Myocyte (in vitro differentiated cells): ENCODE results near the gene TMCC1. TPM values are rescaled to one million over a fixed set of nuclear protein-coding genes. Genes with fewer than 3 reads are reported as not detected.
A peak's percentile ranks its signal among the peaks of the same experiment; 100 is the strongest.
"Not testable (repeated sequence)": the region's sequence is repeated elsewhere in the genome, so short reads cannot be mapped to it uniquely, and the experiment has no call there.

Experiments
- DNase-seq: peaks from one replicate; pipeline ENCODE4 v3.0.0-alpha.2; 2012; ENCODE audit warnings: low read depth
- total RNA-seq: library from RNA; depleted of rRNA; stranded (reverse); fragments of >200 nt; gene quantifications from 2 replicates; pipeline ENCODE4 v1.2.3, GENCODE V29; 2014

Gene TMCC1
- total RNA-seq, 1 donor from 2014 or later: 20.8 TPM

DNA sequence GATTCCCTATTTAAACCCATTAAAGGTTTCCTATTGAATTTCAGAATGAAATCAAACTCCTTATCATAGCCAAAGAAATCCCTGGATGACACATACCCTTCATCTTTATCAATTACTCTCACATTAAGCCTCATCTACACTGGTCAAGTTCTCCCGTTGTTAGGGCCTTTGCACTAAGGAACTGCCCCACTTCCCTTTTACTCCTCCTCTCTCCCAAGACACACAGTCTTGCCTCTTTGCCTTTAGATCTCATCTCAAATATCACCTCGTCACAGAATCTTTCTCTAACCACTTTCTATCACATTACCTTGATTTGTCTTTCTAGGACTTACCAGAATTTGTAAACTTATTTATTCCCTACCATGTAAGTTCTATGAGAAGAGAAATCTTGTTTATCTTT lies 117.6 kb downstream of the TMCC1 start:
- DNase-seq: no peak

DNA sequence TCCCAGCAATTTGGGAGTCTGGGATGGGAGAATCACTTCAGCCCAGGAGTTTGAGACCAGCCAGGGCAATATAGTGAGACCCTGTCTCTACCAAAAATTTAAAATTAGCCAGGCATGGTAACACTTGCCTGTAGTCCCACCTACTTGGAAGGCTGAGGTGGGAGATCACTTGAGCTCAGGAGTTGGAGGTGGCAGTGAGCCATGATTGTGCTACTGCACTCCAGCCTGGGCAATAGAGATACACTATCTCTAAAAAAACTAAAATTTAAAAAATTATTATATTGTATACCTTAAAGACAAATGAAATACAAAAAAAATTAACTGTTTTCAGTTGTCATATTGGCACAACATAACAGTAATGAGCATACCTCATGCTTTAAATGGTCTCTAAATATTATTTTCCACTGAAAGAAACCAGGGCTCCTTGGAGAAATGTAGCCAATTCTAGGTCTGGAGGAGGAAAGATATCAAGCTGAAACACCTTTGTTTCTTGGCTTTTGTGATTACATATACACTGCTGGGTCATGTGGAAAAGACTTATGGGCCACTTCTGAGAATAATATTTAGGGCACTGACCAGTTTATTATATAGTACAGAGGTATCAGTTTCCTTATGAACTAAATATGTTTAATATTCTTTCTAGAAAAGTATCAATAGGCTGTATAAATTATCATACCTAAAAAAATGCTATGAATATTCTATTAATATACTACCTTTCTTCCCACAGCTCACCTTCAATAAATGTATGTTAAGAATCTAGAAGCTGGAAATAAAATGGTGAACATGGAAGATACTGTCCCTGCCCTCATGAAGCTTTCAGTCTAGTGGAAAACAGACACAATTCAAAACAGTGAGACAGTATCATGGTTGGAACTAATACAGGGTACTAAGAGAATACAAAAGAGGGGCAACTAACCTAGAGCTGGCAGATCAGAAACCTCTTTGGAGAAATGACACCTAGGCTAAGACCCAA lies 119.5 kb downstream of the TMCC1 start:
- no peak for DNase-seq

DNA sequence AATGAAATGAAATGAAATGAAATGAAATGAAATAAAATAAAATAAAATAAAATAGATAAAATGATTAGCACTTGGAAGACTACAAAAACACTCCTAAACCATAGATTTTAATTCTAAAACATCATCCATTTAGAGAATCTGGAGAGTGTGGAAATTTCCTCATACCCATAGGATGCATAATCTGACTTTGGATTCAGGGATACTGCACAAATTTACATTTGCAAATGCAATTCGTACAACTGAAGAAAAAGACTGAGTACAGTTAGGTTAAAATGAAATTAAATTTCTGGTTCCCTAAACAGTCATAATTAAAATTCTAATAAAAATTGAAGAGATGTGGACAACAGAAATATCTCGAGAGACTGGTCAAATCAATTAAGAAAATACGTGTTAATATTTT lies 122.9 kb downstream of the TMCC1 start:
- DNase-seq: no peak

DNA sequence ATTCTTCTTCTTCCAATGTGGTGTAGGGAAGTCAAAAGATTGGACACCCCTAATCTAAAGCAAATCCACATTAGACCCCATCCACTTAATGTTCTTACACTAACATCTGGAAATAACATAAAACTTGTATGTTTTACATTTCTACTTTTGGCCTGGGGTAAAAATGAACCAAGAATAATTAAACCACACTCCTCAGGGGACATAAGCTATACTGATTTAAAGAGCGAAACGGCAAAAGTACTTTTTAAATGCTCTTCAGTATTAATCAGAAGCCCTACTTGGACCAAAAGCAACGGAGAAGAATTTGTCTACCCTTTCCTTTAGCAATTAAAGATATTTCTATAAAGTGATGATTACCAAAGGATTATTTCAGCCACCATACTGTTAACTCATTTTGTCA lies 123.9 kb downstream of the TMCC1 start:
- no peak for DNase-seq

DNA sequence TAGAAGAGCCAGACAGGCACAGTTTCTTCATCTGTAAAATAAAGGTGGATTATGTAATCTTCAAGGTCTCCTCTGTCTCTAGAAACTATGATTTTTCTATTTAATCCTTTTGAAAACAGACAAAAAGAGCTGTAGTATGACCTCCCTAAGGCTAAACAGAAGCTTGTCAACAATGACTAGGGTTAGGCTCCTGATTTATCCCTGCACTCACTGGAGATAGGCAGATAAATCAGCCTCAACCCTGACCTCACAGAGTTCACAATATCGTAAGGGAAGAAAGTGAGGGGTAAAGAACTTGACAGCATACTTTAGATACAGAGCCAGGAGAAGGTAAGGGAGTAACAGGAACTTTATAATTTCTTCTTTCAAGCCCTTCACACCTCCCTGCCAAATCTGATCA lies 124.8 kb downstream of the TMCC1 start:
- DNase-seq: no peak

DNA sequence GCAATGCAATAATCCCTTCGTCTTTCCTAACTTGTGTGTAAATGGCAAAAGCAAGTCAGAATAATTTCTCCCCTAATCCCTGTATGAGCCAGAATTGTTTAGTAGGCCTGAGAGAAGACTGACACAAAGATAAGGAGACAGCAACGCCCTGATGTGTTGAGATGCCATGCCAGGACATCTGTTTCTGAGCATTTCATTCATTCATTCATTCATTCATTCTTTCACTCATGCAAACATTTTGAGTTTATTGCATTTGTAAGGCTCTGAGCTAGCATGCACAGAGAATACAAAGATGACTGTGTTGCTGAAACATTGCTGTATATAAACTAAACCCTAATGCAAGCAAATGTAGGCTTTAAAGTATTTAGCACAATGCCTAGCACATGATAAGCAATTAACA lies 127.4 kb downstream of the TMCC1 start:
- no peak for DNase-seq

DNA sequence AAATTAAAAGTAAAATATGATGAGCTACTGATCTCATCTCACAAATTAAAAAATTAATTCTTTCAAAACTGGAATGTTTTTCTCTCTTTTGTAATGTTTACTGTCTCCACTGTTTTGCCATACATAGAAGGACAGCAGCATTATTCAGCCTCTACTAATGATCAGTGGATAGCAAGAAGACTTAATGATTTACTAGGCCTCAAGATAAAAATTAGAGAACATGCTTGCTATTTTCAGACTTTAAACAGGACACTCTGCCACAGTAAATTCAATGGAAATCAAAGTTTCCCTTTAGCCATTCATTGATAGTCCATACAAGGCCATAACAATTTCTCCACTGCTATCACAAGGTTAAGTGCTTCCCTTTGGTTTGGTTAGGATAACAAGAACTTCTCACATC lies 129.4 kb downstream of the TMCC1 start:
- no peak for DNase-seq

DNA sequence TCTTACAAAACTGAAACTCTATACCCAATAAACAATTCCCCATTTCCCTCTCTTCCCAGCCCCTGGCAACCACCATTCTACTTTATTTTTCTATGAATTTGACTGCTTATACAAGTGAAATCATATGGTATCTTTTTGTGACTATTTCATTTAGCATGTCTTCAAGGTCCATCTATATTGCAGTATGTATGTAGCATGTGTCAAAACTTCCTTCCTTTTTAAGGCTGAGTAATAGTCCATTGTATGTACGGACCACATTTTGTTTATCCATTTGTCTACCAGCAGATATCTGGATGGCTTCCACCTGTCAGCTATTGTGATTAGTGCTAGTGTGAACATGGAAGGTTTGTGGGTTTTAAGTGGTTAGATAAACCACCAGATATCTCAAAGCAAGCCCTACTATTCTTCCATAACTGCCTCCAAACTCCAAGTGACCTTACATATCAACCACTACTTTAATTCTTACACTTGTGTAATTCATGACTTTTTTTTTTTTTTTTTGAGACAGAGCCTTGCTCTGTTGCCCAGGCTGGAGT lies 134.7 kb downstream of the TMCC1 start:
- peak; percentile 59 for DNase-seq

DNA sequence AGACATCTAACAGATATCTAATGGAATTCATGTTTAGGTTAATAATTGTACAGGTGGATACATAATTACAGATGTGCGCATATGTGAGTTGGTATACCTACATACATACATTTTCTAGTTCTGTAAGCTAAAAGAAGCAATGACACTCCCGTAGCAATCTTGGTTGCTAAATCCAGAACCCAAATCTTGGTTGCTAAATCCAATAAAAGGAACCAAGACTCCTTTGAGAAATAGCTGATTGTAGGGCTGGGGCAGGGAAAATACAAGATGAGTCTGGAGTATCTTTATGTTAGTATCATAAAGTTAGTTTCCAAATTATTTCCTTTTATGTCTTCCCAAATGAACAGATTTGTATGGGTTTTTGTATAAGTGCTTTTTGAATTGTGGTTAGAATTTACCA lies 135.2 kb downstream of the TMCC1 start:
- no peak for DNase-seq

DNA sequence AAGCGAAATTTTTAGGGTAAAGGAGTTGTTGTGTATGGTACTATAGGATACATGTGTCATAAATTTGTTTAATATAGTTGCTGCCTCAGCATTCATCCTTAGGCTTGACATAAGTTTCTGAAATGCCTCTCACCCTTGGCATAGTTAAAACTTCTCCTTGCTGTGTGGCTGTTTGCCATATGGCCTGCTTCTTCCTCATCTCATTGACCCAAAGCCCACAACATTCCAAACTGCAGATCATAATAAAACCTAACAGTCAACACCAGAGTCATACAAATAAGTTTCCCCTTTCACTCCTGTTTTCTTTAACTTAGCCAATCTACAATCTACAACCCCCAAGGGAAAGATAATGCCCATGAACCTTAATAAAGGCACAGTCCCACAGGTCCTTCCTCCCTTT lies 136.6 kb downstream of the TMCC1 start:
- peak; percentile 21 for DNase-seq

DNA sequence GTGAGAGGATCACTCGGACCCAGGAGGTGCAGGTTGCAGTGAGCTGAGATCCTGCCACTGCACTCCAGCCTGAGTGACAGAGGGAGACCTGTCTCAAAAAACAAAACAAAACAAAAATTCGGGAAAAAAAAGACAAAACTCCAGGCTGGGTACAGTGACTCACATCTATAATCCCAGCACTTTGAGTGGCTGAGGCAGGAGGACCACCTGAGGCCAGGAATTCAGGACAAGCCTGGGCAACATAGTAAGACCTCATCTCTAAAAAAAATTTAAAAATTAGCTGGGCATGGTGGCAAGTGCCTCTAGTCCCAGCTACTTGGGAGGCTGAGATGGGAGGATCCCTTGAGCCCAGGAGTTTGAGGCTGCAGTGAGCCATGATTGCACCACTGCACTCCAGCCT lies 142.4 kb downstream of the TMCC1 start:
- not testable (repeated sequence) for DNase-seq

DNA sequence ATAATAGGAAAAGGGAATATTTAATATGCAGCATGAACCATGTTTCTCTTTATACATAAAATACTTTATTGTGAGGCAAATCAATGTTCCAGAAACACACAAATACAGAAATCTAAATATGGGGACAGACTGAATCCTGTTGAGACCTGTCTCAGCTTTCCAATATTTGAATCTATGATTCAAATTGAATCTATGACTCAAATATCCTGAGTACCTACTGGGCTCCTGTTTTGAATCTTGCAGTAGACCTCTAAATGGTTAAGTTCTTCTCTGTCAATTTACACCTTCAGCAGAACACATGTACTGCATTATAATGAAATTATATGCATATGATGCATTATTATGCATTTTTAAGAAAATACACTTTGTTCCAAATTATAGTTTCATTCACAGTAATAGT lies 143.8 kb downstream of the TMCC1 start:
- DNase-seq: no peak

DNA sequence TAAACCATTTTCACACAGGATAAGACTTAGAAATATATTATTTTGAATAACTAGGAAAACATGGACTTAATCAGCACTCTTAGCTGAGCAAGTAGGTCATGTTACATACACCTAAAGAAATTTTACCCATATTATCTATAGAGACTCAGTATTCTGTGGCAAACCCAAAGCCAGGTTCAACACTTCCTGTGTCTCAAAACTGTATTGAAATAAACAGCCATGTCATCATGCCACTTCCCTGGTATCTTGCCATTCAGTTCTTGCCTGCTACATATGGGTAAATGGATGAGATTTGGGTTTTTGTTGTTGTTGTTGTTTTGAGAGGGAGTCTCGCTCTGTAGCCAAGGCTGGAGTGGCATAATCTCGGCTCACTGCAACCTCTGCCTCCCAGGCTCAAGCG lies 145.5 kb downstream of the TMCC1 start:
- DNase-seq: no peak

DNA sequence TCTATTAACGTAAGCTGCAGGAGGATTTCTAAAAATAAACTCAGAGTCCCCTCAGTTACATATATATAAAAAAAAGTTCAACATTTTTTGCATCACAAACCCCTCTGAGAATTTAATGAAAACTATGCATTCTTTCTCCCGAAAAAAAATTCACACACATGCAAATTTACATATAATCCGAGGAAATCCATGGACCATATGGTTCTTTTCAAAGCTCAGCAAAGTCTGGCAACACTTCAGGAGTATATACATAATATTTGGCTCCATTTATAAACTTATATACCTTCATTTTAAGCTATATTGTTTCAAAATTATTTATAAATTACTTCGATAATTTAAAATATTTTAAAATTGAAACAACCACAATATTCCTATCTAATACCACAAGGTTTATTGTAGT lies 146.4 kb downstream of the TMCC1 start:
- no peak for DNase-seq

DNA sequence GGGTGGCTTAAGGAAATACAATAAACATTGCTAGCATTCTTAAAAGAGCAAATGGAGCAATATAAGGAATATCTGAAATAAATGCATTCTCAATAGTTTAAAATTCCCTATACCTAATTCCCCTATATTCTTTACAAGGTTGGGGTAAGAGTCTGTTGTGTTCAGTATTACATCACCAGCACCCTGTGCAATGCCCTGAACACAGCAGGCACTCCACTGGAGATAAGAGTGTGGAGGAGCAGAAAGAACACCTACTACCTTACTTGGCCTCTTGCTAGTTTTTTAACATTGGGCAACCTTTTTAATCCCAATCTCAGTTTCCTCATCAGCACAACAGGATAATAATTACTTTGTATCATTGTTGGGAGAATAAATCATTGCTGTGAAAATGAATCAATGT lies 146.9 kb downstream of the TMCC1 start:
- DNase-seq: no peak

DNA sequence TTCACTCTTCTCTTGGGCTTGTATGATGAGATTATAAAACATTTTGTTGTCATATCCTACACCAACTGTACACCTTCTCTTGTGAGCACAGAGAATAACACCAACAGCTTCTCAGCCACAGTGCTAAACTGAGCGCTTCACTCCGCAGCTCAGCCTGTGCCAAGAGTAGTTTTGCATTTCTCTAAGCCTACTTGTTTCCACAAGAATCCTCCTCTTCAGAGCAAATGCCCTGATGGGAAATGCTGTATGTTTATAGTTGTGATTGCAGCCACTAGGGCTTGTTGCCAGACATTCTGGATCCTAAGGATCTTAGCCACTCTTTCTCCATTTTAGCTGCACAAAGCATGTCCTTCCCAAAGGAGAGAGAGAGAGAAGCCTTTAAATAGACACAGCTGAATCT lies 148.3 kb downstream of the TMCC1 start:
- peak; percentile 10 for DNase-seq

DNA sequence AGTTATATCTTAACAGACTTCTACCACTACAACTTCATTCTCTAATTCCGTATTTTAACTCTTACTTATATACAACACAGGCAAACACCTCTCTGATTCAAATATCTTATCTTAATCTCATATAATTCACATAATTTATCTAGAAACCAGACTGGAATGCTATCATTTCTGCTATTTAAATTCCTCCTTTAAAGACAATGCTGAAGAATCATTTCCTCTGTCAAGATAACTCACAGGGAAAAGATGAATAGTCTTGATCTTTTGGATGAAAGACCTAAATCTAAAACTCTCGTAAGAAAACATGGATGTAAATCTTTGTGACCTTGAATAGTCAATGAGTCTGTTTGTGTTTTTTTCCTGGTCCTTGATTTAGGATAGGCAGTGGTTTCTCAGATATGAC lies 151.7 kb downstream of the TMCC1 start:
- no peak for DNase-seq

DNA sequence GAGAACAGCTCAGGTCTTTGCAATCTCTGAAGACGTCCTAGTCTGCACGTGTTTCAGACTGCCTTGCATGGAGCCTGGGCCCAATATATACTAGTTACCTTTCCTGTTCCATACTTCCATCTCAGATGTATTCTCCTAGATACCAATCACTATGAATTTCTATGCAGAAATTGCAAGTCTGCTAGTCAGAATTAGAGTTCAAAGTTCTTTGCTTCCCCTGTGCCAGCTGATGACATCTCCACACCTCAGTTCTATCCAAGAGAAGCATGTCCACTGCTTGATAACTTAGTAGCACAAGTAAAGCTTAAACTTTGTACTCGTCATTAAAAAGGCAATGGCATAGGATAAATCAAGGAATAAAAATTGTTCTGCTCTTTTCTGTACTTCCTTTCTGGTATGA lies 153.4 kb downstream of the TMCC1 start:
- DNase-seq: no peak

DNA sequence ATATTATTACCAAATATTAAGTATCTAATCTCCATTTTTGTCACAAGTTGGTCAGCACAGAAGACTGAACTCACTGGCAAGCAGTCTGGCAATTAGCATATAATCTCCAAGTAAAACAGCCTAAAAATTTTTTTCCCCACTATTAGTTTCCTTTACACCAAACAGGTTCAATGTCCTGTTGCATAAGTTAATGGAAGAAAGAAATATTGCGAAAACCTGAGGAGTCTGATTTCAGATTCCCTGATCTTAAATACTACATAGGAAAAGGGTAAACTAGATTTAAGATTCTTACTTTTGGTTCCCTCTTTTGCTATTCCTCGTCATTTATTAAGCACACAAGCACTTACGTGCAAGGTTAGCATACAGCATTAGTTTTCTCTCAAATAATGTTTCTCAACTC lies 153.9 kb downstream of the TMCC1 start:
- DNase-seq: no peak

DNA sequence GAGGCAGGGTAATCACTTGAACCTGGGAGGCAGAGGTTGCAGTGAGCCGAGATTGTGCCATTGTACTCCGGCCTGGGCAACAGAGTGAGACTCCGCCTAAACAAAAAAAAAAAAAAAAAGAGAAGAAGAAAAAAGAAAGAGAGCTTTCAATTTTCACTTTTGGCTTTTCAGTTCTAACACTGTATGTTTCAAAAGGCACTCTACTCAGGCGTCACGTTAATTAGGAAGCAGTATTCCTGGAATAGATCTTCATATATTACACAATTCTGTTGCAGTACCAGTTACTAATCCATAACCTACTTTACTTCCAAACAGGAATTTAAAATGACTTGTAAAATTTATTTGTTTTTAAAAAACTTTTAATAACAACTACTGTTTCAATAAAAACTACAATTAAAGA lies 155.3 kb downstream of the TMCC1 start:
- no peak for DNase-seq

DNA sequence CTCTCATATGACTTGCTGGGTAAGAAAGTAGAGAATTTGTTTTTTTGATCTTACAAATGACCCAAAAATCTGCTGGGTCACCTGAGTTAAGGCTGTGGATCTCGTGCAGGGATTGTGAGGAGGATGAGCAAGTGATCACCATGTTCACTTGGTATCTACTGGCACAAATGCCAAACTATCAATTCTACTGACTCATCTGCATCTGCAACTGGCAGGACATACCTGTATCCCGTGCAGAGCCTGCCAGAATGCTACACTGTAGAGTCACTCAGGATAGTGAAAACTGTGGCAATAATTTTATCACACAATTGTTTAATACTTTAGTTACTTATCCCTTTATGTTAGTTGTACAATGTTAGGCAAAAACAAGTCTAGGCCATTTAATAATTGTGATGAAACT lies 157.4 kb downstream of the TMCC1 start:
- no peak for DNase-seq

DNA sequence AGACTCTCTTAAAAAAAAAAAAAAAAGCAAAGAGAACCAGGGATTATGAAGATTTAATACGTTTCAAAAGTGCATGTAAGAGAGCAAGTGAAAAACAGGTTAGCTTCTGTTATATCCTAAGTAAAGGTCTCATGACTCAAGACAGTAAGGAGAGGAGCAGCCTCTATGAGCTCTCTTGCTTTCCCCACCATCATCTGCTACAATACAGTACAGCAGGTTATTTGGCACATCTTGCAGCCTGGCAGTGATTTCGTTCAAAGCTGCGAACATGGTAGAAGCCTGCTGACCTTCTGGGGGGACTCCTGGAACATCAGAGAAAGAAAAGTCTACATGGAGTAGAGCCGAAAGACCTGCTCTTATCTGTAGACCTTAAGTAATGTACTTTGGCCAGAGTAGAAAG lies 157.9 kb downstream of the TMCC1 start:
- DNase-seq: no peak

DNA sequence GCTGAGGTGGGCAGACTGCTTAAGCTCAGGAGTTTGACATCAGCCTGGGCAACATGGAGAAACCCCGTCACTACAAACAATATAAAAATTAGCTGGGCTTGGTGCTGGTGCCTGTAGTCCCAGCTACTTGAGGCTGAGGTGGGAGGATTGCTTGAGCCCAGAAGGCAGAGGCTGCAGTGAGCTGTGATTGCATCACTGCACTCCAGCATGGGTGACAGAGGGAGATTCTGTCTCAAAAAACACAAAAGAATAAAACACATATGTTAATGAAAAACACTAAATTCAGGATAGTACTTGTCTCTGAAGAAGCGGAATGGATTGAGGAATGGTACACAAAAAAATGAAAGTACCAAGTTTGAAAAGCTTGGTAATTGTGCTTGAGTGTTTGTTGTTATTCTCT lies 159.1 kb downstream of the TMCC1 start:
- no peak for DNase-seq
